ENCODE measurements around the gene PHKB.

- TF ChIP-seq CTCF (IDR thresholded peaks at IDR 0.05; ENCODE audit: low read depth, low read length, poor library complexity, severe bottlenecking): no peak
- TF ChIP-seq EZH2phosphoT487 (IDR thresholded peaks at IDR 0.05; ENCODE audit: borderline replicate concordance, low read length): no peak
Observed at GRCh38 chr16:47624563-47624962, 163.4 kb downstream of the PHKB start.

All from DOHH2 (cell line).